ENCODE measurements around the gene WFDC11.
"Not testable (repeated sequence)": the region's sequence is repeated elsewhere in the genome, so short reads cannot be mapped to it uniquely, and the experiment has no call there.

Gene WFDC11

DNA sequence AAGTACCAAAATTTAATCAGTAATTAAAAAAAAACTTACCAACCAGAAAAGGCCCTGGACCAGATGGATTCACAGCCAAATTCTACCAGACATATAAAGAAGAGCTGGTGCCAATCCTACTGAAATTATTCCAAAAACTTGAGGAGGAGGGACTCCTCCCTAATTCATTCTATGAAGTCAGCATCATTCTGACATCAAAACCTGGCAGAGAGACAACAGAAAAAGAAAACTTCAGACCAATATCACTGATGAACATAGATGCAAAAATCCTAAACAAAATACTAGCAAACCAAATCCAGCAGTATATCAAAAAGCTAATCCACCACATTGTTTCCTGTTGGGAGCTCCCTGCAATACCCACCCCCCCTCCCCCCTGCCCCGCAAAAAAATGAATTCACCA is at the start of gene WFDC11:
Gene WFDC11, minus strand, starts transcription at position 101 of the 400 bp plus-strand sequence. CDS start 19,639 bp downstream, outside the sequence.
- no peak for DNase-seq

DNA sequence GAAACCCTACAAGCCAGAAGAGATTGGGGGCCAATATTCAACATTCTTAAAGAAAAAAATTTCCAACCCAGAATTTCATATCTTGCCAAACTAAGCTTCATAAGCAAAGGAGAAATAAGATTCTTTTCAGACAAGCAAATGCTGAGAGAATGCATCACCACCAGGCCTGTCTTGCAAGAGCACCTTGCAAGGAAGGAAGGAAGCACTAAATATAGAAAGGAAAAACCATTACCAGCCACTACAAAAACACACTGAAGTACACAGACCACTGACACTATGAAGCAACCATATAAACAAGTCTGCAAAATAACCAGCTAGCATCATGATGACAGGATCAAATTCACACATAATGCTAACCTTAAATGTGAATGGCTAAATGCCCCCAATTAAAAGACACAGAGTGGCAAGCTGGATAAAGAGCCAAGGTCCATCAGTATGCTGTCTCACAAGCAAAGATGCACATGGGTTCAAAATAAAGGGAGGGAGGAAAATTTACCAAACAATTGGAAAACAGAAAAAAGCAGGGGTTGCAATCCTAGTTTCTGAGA is 46.2 kb upstream of the WFDC11 start:
- DNase-seq = not testable (repeated sequence)

DNA sequence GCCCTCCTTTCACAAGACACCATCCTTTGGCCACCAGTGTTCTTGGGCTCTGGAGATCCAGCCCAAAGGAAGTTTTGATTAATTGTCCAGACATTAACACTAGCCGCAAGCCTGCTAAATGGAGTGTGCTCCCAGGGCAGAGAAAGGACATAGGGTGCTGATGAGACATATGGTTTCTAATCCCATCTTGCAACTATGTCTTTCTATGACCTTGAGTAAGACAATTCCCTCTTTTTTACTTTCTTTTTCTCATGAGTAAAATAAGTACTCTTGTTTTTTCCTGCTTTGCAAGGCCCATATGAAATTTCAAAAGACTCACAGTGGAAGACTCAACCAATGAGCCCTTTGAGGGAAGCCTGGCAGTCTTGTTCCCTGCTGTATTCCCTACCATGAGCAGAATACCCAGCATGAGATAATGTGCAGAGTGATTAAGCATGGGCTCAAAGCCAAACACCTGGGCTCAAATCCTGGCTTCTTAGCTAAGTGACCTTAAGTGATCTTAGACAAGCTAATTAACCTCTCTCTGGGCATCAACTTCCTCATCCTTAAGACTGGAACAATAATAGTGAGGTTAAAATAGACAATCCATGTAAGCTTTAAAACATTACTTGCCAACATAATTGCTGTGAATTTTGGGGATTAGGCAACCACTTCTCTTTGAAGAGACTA is 35.1 kb upstream of the WFDC11 start, which contains the start of gene WFDC10B:
Gene WFDC10B, minus strand, starts transcription at position 51 of the 669 bp plus-strand sequence. CDS start 19,027 bp downstream, outside the sequence.
- no peak for DNase-seq

DNA sequence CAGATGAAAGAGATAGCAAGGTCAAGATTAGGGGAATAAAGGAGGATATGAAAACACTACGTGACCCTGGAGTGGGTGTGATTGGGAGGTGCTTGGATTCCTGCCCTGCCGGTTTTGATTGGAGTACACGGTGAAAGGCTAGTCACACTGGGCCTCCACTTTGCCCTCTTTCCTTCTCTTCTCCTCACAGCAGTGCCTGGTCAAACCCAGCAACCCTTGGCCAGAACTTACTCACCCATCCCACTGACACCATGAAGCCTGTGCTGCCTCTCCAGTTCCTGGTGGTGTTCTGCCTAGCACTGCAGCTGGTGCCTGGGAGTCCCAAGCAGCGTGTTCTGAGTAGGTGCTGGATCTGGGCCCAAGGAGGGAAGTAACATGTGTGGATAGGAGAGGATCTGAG is 31.8 kb upstream of the WFDC11 start, which contains the start of gene WFDC13:
Gene WFDC13, plus strand, starts transcription at position 166 of the 400 bp plus-strand sequence. Its CDS starts 86 bp downstream, at position 252.
- no peak for DNase-seq

DNA sequence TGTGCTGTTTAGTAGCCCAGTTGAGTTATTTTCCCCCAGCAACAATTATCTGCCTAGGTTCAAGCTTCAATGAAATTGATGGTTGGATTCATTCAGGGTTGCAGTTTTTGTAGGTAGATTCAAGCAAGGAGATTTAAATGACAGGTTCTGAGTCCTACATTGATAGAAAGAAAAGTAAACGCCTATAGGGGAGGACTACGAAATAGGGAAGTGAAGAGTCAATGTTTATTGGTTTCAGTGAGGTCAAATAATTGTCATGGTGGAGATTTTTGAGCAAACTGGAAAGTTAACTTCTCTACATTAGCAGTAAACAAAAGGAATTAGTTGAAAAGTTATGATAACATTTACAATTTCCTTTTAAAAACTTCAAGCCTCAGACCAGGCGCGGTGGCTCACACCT is 31.1 kb upstream of the WFDC11 start:
- DNase-seq = no peak

DNA sequence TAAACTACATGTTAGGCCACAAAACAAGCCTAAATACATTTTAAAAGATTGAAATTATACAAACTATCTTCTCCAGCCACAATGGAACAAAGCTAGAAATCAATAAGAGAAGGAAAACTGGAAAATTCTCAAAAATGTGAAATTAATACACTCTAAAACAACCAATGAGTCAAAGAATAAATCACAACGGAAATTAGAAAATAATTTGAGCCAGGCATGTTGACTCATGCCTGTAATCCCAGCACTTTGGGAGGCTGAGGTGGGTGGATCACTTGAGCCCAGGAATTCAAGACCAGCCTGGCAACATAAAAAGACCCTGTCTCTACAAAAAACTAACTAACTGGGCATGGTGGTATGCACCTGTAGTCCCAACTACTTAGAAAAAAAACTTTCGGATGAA is 25.5 kb upstream of the WFDC11 start:
- DNase-seq = no peak

DNA sequence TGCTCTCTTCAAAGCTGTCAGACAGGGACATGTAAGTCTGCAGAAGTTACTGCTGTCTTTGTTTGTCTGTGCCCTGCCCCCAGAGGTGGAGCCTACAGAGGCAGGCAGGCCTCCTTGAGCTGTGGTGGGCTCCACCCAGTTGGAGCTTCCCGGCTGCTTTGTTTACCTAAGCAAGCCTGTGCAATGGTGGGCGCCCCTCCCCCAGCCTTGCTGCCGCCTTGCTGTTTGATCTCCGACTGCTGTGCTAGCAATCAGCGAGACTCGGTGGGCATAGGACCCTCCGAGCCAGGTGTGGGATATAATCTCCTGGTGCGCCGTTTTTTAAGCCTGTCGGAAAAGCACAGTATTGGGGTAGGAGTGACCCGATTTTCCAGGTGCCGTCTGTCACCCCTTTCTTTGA is 23.3 kb upstream of the WFDC11 start:
- DNase-seq = not testable (repeated sequence)

DNA sequence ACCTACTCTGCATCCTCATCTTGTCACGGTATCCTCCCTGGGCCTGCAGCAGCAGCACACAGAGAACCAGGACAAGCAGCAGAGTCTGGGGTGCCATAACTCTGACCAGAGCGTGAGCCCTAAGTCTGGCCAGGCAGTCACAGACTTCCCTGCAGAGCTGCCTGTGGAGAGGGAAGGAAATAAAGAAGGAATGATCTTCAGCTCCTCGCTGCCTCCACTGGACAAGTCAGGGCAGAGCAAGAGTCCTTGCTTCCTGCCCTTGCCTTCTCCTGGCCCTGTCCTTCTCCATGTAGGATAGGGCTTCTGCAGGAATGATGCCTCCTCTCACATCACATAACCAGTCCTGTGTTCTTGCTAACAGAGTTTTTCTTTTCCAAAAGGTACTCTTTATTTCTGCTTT is 15.9 kb upstream of the WFDC11 start:
- no peak for DNase-seq

DNA sequence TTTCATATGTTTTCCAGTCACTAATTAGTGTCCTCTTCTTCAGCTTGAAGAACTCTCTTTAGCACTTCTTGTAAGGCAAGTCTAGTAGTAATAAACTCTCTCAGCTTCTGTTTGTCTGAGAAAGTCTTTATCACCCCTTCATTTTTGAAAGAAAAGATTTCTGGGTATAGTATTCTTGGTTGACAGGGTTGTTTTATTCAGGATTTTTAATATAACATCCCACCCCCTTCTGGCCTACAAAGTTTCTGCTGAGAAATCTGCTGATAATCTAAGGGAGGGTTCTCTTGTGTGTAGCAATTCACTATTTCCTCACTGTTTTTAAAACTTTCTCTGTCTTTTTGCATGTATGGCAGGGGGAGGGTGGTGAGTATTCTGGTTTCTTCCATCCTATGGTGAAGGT is 9.6 kb upstream of the WFDC11 start:
- DNase-seq = no peak

DNA sequence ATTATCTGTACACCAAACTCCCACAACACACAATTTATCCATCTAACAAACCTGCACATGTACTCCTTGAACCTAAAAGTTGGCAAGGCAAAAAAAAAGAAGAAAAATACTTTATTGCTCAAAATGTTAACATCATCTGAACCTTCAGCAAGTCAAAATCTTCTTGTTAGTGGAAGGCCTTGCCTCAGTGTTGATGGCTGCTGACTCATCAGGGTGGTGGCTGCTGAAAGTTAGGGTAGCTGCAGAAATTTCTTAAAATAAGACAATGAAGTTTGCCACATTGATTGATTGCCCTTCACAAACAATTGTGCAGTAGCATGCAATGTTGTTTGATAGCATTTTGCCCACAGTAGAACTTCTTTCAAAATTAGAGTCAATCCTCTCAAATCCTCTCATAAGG is 2.7 kb upstream of the WFDC11 start:
- no peak for DNase-seq

DNA sequence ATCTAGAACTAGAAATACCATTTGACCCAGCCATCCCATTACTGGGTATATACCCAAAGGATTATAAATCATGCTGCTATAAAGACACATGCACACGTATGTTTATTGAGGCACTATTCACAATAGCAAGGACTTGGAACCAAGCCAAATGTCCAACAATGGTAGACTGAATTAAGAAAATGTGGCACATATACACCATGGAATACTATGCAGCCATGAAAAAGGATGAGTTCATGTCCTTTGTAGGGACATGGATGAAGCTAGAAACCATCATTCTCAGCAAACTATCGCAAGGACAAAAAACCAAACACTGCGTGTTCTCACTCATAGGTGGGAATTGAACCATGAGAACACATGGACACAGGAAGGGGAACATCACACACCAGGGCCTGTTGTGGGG is 13.0 kb downstream of the WFDC11 start:
- DNase-seq = not testable (repeated sequence)

DNA sequence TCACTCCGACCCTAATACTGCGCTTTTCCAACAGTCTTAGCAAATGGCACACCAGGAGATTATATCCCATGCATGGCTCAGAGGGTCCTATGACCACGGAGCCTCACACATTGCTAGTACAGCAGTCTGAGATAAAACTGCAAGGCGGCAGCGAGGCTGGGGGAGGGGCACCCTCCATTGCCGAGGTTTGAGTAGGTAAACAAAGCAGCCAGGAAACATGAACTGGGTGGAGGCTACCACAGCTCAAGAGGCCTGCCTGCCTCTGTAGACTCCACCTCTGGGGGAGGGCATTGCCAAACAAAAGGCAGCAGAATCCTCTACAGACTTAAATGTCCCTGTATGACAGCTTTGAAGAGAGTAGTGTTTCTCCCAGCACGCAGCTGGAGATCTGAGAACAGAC is 18.3 kb downstream of the WFDC11 start:
- DNase-seq = not testable (repeated sequence)

DNA sequence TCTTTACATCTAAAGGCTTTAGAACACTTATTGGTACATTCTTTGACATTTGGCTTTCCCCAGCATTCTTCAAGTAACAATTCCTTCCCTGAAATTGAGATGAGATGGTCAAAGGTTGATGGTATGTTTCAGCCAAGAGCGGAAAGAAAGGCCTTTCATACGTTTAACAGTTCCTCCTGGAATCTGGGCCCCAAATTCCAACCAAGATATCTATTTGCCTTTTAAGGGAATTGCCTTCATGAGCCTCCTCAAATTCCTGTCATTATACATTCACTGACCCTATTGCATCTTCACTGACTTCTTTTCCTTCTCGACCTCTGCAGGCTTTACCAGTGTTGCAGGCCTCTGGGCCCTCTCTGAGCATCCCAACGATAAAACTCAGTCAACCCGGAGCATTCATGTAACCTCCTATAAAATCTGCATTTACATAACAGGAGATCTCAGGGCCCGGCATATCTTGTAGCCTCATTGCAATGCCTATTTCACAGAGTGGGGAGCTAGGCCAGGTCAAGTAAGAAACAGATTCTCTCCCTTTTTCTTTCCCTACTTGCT is 20.7 kb downstream of the WFDC11 start:
- no peak for DNase-seq

DNA sequence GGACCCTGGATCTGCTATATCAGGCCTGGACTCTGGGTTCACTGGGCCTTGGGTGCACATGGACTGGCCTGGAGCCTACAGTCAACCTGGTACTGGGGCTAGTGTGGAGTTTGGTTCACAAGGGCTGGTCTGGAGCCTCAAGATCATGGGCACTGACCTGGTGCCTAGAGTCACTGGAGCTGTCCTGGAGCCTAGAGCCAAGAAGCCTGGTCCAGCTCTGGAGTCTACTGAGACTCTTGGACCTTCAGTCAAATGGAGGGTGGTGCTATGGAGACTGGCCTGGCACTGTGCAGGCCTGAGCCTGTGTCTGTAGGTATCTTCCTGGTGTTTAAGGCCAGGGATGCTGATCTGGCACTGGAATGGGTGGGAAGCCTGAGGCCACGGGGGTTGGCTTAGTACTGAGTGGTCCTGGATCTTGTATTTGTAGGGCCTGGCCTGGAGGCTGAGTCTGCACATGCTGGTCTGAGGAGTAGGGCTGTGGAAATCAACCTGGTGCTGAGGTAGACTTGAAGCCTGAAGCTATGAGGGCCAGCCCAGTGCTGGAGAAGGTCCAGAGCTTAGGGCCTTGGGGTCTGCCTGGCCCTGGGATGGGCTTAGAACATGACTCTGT is 22.5 kb downstream of the WFDC11 start:
- no peak for DNase-seq

DNA sequence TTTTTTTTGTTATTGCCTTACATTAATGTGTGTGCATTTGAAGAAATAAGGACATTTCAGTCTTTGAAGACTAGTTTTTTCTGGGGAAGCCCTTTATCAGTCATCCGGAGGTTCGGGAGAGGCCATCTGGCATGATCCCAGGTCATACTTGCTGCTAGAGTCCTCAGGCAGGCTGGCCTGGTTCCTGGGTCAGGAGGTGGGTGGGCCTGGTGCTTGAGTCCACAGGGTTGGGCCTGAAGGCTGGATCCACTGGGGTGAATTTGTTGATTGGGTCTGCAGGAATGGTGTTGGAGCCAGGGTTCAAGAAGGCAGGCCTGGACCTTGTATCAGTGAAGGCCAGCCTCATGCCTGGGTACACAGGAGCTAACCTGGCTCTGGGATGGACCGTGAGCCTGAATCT is 23.2 kb downstream of the WFDC11 start:
- no peak for DNase-seq

DNA sequence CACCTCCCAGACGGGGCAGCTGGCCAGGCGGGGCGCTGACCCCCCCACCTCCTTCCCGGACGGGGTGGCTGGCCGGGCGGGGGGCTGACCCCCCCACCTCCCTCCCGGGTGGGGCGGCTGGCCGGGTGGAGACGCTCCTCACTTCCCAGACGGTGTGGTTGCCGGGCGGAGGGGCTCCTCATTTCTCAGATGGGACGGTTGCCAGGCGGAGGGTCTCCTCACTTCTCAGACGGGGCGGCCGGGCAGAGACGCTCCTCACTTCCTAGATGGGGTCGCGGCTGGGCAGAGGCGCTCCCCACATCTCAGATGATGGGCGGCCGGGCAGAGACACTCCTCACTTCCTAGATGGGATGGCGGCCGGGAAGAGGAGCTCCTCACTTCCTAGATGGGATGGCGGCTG is 24.2 kb downstream of the WFDC11 start:
- DNase-seq = not testable (repeated sequence)

DNA sequence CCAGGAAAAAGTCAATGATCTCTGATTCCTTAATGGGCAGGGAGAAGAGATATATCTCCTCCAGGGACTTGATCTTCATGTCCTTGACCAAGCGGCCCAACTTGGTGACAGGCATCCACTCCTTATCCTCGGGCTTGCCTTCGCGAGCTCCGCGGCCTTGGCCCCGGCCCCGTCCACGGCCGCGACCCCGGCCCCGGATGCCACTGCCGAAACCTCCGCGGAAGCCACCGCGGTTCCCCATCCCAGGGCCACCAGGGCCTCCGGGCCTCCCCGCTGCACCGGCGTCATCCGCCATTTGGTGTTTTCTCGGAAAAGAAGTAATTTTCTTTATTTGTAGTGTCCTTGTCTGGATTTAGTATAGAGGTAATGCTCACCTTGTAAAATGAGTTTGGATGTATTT is 29.0 kb downstream of the WFDC11 start:
- not testable (repeated sequence) for DNase-seq

DNA sequence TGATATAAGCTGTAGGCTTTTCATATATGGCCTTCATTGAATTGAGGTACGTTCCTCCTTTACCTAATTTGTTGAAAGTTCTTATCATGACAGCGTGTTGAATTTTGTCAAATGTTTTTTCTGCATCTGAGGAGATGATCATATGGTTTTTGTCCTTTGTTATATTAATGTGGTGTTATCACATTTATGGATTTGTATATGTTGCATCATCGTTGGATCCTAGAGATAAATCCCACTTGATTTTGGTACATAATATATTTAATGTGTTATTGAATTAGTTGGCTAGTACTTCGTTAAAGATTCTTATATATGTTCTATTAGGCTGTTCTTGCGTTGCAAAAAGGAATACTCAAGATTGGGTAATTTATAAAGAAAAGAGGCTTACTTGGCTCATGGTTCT is 30.4 kb downstream of the WFDC11 start:
- no peak for DNase-seq

DNA sequence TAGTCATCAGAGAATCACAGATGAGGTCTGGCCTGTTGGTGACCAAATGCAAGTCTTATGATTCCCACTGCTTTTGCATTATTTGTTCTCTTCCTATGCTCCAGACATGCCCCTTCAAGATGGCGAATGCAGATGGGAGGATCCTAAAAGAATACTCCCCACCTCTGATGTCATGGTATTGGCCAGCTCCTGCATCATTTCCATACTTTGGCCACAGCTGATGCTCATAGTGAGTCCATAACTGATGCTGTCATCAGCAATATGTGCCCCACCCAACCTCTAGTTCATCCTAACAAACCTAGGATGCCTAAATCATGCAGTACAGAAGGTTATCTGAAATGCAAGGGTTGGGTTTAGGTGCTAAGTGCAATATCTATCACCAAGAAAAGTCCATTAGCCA is 33.5 kb downstream of the WFDC11 start:
- DNase-seq = no peak

DNA sequence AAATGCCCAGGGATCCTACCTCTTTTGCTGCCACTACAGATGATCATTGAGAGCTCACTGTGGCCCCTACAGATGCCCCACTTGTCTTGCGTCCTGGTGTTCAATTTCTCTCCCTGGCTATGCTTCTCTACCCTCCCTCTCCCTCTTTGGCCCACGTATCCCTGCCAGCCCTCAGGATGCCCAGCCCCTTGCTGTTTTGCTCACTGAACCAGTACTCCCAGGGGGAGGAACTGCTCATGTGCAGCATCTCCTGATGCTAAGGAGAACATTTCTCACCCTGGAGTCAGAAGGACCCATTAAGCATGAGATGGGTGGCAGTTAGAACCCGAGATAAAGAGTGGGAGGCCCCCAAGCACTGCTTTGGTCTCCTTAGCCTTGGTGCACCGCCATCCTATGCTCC is 38.9 kb downstream of the WFDC11 start, which contains the start of gene WFDC9:
Gene WFDC9, minus strand, starts transcription at position 101 of the 400 bp plus-strand sequence. CDS start 21,103 bp downstream, outside the sequence.
- no peak for DNase-seq

DNA sequence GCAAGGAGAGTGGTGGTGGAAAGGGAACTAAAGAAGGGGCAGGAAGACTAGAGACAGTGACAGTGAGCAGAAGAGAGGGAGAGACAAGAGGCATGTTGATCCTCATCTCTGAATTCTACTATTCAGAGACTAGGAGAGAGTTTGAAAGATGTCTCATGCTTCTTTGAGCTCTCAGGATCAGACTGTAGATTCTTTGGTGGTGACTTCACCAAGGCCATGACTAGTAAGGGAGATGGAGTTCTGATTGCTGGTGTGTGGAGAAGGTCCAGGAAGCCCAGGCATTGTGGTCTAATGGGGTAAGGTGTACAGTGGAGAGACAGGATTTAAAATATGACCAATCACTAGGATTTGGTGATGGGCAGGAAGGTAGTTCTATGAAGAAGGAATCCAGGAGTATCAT is 39.7 kb downstream of the WFDC11 start:
- DNase-seq = no peak

DNA sequence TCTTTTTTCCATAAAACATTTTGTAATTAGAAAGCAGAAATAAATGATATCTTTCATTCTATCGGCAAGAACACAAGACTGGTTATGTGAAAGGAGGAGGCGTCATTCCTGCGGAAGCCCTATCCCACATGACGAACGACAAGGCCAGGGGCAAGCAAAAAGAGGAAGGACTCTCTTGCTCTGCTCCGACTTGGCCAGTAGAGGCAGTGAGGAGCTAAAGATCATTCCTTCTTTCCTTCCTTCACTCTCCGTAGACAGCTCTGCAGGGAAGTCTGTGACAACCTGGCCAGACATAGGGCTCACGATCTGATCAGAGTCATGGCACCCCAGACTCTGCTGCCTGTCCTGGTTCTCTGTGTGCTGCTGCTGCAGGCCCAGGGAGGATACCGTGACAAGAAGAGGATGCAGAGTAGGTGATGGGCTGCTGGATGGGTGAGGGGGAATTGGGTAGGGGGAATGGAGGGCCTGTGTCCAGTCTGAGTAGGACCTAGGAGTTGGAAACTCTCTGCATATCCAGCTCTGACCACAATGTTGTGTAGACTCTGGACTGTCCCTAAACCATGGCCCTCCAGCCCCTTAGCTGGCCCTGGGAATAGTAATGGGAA is 40.4 kb downstream of the WFDC11 start, which contains the start of gene WFDC10A:
Gene WFDC10A, plus strand, starts transcription at position 244 of the 605 bp plus-strand sequence. Its CDS starts 75 bp downstream, at position 319.
- no peak for DNase-seq

DNA sequence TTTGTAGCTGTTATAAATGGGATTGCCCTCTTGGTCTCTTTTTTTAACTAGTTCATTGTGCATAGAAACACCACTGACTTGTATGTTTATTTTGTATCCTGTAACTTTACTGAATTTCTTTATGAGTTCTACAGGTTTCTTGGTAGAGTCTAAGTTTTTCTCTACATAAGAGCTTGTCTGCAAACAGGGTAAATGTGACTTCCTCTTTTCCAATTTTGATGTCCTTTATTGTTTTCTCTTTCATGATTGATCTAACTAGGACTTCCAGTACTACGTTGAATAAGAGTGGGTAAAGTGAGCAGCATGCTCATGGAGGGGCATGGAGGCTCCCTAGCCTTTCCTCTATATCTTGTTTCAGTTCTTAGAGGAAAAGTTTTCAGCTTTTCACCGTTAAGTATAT is 43.5 kb downstream of the WFDC11 start:
- no peak for DNase-seq

All from activated CD4-positive, alpha-beta T cell treated with anti-CD3 and anti-CD28 coated beads, Interleukin-2, amount 50 U/mL, for 4 hours (primary cell).